Inflammatory macrophage (primary cell): ENCODE results near the gene SNAP29.
"Not testable (repeated sequence)": the region's sequence is repeated elsewhere in the genome, so short reads cannot be mapped to it uniquely, and the experiment has no call there.

Experiments used
- DNase-seq, 2 donors: peaks; one replicate each; pipeline ENCODE4 v3.0.0-alpha.2; 2020 to 2022

SNAP29 gene

DNA sequence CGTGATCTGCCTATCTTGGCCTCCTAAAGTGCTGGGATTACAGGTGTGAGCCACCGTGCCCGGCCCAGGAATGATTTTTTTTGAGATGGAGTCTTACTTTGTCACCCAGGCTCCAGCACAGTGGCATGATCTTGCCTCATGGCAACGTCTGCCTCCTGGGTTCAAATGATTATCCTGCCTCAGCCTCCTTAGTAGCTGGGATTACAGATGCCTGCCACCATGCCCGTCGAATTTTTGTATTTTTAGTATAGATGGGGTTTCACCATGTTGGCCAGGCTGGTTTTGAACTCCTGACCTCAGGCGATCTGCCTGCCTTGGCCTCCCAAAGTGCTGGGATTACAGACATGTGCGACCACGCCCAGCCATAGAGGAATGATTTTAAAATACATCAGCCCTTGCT is 76.2 kb downstream of the SNAP29 start:
- not testable (repeated sequence) for DNase-seq

DNA sequence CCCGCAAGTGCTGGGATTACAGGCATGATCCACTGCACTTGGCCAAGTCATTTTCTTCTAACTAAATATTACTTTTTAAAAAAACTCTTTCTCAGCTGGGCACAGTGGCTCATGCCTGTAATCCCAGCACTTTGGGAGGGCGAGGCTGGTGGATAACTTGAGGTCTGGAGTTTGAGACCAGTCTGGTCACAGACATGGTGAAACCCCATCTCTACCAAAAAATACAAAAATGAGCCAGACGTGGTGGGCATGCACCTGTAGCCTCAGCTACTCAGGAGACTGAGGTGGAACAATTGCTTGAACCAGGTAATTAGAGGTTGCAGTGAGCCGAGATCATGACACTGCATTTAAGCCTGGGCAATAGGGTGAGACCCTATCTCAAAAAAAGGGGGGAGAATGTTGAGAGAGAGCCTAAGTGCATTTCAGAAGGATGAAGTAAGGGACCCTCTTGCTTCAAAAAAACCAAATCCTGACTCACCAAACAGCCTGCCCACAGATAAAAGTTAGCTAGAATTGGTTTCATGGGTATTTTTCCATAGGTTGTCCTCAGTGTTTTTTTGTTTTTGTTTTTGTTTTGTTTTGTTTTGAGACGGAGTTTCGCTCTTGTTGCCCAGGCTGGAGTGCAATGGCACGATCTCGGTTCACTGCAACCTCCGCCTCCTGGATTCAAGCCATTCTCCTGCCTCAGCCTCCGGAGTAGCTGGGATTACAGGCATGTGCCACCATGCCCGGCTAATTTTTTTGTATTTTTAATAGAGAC is 77.2 kb downstream of the SNAP29 start:
- not testable (repeated sequence) for DNase-seq

DNA sequence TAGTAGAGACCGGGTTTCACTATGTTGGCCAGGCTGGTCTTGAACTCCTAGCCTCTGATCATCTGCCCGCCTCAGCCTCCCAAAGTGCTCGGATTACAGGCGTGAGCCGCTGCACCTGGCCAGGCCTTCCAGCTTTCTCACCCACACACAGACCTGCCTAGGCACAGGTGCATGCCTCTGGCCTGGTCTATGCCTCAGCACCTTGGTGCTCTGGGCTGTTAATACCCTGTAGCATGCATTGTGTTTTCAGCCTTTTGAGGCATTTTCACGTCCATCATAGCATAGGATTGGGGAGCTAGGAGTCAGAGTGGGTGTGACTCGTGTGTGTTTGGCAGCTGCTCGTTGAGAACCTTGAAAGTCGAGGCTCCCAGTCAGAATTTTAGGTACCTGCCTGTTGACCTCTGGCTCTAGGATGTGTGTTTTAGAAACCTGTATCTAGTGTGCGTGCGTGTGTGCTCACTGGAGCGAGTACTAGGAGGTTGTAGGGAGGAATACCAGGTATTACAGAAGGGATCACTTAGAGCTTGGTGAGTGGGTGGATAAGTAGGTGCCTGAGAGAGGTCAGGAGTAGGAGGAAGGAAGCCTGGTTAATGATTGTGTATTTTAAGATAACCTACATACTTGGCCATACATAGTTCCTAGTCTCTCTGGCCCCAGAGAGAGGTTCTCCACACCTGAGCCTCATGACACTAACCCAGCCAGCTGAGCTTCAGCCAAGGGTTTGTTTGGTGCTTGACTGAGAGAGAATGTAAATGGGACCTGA is 78.4 kb downstream of the SNAP29 start:
- no peak for DNase-seq

DNA sequence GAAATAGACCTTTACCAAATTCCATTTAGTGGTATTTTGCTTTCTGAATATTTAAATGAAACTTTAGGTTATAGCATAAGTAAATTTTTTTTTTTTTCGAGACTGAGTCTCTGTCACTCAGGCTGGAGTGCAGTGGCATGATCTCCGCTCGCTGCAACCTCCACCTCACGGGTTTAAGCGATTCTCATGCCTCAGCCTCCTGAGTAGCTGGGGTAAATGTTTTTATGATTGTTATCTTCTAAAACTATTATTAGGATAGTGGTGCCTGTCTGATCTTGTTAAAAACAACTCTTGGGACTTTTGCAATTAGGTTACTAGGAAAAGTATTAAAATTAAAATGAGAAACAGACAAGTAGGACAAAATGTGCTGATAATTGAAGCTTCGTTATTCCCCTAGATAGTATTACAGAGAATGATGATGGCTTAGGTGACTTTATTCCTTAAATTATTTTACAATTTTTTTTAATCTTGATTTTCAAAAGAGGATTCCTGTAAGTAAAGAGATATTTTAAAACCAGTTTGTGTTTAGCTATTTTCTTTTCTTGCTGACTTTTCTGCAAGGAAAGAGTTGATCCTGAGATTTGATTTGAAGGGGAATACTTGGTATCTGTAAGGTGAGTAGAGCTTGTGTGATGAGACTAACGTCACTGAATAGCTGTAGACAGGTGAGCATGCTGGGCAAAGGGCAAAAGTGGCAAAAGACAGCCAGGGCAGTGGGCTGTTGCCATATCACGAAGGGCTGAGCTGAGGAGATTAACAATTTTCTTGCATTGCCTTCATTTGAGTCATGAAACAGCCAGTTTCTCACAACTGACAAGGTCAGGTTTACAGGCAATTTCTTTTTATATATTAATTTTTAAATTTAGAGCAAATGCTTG is 79.2 kb downstream of the SNAP29 start:
- DNase-seq: no peak

DNA sequence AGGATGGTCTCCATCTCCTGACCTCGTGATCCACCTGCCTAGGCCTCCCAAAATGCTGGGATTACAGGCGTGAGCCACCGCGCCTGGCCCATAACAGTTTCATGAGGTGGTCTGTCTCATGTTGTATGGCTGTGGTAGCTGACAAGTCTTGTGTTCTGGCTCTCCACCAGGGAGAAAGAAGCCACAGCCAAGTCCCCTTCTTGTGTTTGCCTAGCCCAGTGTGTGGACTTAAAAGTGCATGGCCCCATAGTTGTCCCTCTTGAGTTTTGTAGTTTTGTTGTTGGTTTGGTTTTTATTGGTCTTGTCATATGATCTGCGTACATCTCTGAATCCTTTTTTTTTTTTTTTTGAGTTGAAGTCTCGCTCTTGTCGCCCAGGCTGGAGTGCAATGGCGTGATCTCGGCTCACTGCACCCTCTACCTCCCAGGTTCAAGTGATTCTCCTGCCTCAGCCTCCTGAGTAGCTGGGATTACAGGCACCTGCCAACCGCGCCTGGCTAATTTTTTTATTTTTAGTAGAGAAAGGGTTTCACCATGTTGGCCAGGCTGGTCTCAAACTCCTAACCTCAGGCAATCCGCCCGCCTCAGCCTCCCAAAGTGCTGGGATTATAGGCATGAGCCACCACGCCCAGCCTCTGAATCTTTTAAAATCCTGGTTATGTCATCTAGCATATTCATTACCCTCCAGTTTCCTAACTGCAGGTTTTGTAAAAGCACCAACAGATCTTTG is 80.8 kb downstream of the SNAP29 start:
- not testable (repeated sequence) for DNase-seq

DNA sequence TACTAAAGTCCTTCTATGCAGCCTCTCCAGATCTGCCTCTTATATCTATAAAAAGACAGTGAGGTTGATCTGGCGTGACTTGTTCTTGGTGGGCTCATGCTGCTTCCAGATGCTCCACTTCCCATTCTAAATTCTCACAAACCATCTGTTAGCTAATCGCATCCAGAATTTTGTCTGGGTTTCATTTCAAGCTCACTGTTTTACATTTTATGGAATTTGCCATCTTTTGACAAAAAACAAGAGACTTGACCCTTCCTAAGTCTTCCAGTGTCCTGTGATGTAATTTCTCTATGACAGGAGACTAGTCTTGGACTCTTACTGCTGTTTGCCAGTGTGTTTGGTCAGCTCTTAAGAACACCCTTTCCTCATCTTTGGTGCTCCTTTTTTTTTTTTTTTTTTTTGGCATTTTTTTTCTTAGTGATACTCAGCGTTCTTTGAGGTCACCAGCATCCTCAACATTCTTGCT is 81.4 kb downstream of the SNAP29 start:
- DNase-seq: no peak
